ENCODE results near the gene ZNF407.

GRCh38 chr18:74878267-74878666 lies 280.6 kb downstream of the ZNF407 start:
- TF ChIP-seq MEF2D (CRISPR knock-in tag; IDR thresholded peaks at IDR 0.05) = no peak
- no peak for TF ChIP-seq SIN3A (IDR thresholded peaks at IDR 0.05; ENCODE audit: borderline replicate concordance, low read depth, low read length)
- no peak for TF ChIP-seq CCDC6 (CRISPR knock-in tag; IDR thresholded peaks at IDR 0.05)
- no peak for TF ChIP-seq CC2D1A (CRISPR knock-in tag; IDR thresholded peaks at IDR 0.05)
